ENCODE measurements around the gene USP22. TPM values are rescaled to one million over a fixed set of nuclear protein-coding genes. Genes with fewer than 3 reads are reported as not detected.

USP22 gene
- total RNA-seq, 6 experiments from 2014 or later, result 215 to 270 (median 241) TPM

GRCh38 chr17:20989481-20989880 lies 53.3 kb downstream of the USP22 start:
- H3K4me3 Mint-ChIP-seq, result no peak overlapping the region
- no peaks in the 10 kb centered on the region for H3K36me3 Mint-ChIP-seq (ENCODE audit: low read depth)
- no peak for DNase-seq
- H3K27ac Mint-ChIP-seq, result no peak overlapping the region
- peaks cover 20% of the 10 kb centered on the region for H3K27me3 Mint-ChIP-seq (ENCODE audit: insufficient read depth)
- peaks cover 9% of the 10 kb centered on the region; the same call in 1 of the 2 replicates for H3K4me1 Mint-ChIP-seq (ENCODE audit: low read depth)
- H3K9me3 Mint-ChIP-seq, result no peaks in the 10 kb centered on the region
- TF ChIP-seq, protein P1, sequence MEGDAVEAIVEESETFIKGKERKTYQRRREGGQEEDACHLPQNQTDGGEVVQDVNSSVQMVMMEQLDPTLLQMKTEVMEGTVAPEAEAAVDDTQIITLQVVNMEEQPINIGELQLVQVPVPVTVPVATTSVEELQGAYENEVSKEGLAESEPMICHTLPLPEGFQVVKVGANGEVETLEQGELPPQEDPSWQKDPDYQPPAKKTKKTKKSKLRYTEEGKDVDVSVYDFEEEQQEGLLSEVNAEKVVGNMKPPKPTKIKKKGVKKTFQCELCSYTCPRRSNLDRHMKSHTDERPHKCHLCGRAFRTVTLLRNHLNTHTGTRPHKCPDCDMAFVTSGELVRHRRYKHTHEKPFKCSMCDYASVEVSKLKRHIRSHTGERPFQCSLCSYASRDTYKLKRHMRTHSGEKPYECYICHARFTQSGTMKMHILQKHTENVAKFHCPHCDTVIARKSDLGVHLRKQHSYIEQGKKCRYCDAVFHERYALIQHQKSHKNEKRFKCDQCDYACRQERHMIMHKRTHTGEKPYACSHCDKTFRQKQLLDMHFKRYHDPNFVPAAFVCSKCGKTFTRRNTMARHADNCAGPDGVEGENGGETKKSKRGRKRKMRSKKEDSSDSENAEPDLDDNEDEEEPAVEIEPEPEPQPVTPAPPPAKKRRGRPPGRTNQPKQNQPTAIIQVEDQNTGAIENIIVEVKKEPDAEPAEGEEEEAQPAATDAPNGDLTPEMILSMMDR (IDR thresholded peaks at IDR 0.05), result no peak

- H3K4me1 Mint-ChIP-seq (ENCODE audit: low read depth), result peaks cover 9% of the 10 kb centered on the region; the same call in 1 of the 2 replicates
- H3K4me3 Mint-ChIP-seq, result no peak overlapping the region
- H3K27ac Mint-ChIP-seq, result no peak overlapping the region
- no peaks in the 10 kb centered on the region for H3K36me3 Mint-ChIP-seq (ENCODE audit: low read depth)
- TF ChIP-seq, protein P1 (IDR thresholded peaks at IDR 0.05), result no peak
- H3K27me3 Mint-ChIP-seq (ENCODE audit: insufficient read depth), result peaks cover 20% of the 10 kb centered on the region
- no peak for DNase-seq
- no peaks in the 10 kb centered on the region for H3K9me3 Mint-ChIP-seq
Measured at GRCh38 chr17:20988896-20989295, 53.9 kb downstream of the USP22 start.

DNA sequence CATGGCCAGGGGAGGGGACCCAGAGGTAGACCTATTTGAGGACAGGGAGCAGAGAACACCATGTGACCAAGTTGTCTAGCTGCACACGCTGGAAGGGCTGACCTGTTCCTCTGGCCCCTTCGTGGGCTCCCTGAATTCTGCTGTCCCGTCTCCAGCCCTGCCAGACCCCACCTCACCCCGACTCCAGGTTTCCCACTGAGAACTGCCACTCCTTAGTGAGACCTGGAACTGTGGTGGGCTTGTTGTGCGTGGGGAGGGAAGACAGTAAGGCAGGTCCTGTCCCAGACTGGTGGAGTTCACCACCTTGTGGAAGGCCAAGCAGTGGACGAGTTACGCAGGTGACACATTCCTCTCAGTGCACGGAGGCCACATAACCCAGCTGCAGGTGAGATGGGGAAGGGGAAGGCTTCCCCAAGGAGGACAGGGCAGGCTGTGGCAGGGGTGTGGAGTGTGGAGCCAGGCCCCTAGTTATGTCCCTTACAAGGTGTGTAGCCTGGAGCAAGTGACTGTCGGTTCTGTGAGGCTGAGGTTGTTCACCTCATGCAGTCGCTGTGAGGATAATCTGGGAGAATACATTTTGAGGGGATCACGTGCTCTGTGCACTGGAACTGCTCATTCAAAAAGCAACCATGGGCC lies 54.7 kb downstream of the USP22 start:
- no peaks in the 10 kb centered on the region for H3K36me3 Mint-ChIP-seq (ENCODE audit: low read depth)
- no peak for DNase-seq
- TF ChIP-seq, protein P1 (IDR thresholded peaks at IDR 0.05), result no peak
- H3K9me3 Mint-ChIP-seq, result no peaks in the 10 kb centered on the region
- H3K27me3 Mint-ChIP-seq (ENCODE audit: insufficient read depth), result peaks cover 20% of the 10 kb centered on the region
- peaks cover 4% of the 10 kb centered on the region; the same call in 1 of the 2 replicates for H3K4me1 Mint-ChIP-seq (ENCODE audit: low read depth)
- H3K27ac Mint-ChIP-seq, result no peak overlapping the region
- no peak overlapping the region for H3K4me3 Mint-ChIP-seq

DNA sequence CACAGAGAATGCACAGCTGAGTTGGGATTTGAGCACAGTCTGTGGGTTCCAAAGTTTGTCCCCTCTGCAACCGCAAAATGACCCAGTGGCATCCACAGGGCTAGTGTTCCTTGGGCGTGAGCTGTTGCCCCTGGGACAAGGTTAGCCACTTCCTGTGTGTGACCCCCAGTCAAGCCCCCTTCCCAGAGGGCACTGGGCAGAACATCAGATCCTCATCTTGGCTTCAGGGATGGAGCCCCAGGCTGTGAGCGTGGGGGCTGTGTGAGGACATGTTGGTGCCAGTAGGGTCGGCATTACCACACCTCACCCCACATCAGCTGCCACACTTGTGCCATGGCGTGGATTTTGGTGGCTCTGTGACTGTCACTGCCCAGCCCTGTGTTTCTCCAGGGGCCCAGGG lies 55.3 kb downstream of the USP22 start:
- DNase-seq, result no peak
- H3K4me1 Mint-ChIP-seq (ENCODE audit: low read depth), result no peaks in the 10 kb centered on the region
- no peak overlapping the region for H3K27ac Mint-ChIP-seq
- TF ChIP-seq, protein P1 (IDR thresholded peaks at IDR 0.05), result no peak
- no peak overlapping the region for H3K4me3 Mint-ChIP-seq
- no peaks in the 10 kb centered on the region for H3K36me3 Mint-ChIP-seq (ENCODE audit: low read depth)
- H3K9me3 Mint-ChIP-seq, result no peaks in the 10 kb centered on the region
- peaks cover 20% of the 10 kb centered on the region for H3K27me3 Mint-ChIP-seq (ENCODE audit: insufficient read depth)

DNA sequence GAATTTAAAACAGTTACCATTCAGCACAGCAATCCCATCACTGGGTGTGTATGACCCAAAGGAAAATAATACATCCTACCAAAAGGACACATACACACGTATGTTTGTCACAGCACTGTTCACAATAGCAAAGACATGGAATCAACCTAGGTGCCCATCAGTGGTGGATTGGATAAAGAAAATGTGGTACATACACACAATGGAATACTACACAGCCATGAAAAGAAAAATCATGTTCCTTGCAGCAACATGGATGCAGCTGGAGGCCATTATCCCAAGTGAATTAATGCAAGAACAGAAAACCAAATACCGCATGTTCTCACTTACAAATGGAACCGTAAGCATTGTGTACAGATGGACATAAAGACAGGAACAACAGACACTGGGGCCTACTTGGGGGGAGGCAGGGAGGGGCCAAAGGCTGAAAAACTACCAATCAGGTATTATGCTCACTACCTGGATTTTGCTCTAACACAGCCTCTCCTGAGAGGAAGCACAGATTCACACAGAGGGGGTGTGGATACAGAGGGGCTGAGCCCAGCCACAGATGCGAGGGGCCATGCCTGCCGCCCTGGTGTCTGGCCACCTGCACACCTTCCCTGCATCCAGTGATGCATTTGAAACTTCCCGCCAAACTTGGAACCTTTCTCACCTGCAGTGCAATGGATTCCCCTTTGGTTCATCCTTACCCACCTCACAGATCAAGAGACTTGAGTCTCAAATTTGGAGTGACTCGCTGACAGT lies 55.9 kb downstream of the USP22 start:
- Mint-ChIP-seq H3K27me3 (ENCODE audit: insufficient read depth) (peaks cover 21% of the 10 kb centered on the region), H3K4me1 (ENCODE audit: low read depth) (no peaks in the 10 kb centered on the region), H3K9me3 (no peaks in the 10 kb centered on the region), H3K27ac (no peak overlapping the region), H3K4me3 (no peak overlapping the region), H3K36me3 (ENCODE audit: low read depth) (no peaks in the 10 kb centered on the region)
- TF ChIP-seq, protein P1 (IDR thresholded peaks at IDR 0.05), result no peak
- no peak for DNase-seq
